Thoracic aorta (tissue), 2 donors: ENCODE measurements around the gene MAD1L1. TPM values are rescaled to one million over a fixed set of nuclear protein-coding genes. Genes with fewer than 3 reads are reported as not detected.

ENCODE experiments used
- ATAC-seq: fragments of 150-250 bp; one replicate; pipeline ENCODE4 v1.8.0; 2017; ENCODE audit warnings: low read depth; ENCODE audit not compliant: insufficient number of reproducible peaks, low FRiP score
- DNase-seq: peaks from one replicate; pipeline ENCODE4 v3.0.0-alpha.2; 2020; ENCODE audit warnings: low spot score
- H3K27ac ChIP-seq, 2 donors: fragments of 200-600 bp; sonication (generic); 1 replicate in 1 of 2; 2 replicates in 1 of 2; pipeline ENCODE4 v1.5.1; 2016; ENCODE audit warnings: mild to moderate bottlenecking in 2 of 2, moderate library complexity in 2 of 2
- H3K27me3 ChIP-seq: fragments of 200-600 bp; sonication (generic); replicated peaks from 2 replicates; pipeline ENCODE4 v1.6.0; 2016; ENCODE audit warnings: mild to moderate bottlenecking; ENCODE audit not compliant: insufficient read depth
- H3K36me3 ChIP-seq: fragments of 200-600 bp; sonication (generic); one replicate; pipeline ENCODE4 v1.5.1; 2016
- H3K4me1 ChIP-seq, 2 donors: fragments of 200-600 bp; sonication (generic); 1 replicate in 1 of 2; 2 replicates in 1 of 2; pipeline versions ENCODE4 v1.5.1 to v1.6.0; 2016; ENCODE audit warnings: low read depth in 2 of 2, mild to moderate bottlenecking in 1 of 2; ENCODE audit not compliant: control insufficient read depth in 1 of 2
- H3K4me3 ChIP-seq: fragments of 200-600 bp; sonication (generic); 2 replicates; pipeline ENCODE4 v1.5.1; 2016; ENCODE audit warnings: mild to moderate bottlenecking
- H3K9me3 ChIP-seq: fragments of 200-600 bp; sonication (generic); 2 replicates; pipeline ENCODE4 v1.5.1; 2016
- CTCF ChIP-seq: fragments of 200-600 bp; sonication (generic); IDR thresholded peaks from one replicate; pipeline ENCODE4 v1.5.1; 2019; ENCODE audit warnings: antibody characterized with exemption
- total RNA-seq, 2 donors: library from RNA; depleted of rRNA; stranded (reverse); fragments of >200 nt; gene quantifications; one replicate each; pipeline versions ENCODE4 v1.1.0 to v1.2.3, GENCODE V29; 2016

MAD1L1 gene
- total RNA-seq, 2 donors from 2014 or later, result 27.4 to 41.3 TPM

DNA sequence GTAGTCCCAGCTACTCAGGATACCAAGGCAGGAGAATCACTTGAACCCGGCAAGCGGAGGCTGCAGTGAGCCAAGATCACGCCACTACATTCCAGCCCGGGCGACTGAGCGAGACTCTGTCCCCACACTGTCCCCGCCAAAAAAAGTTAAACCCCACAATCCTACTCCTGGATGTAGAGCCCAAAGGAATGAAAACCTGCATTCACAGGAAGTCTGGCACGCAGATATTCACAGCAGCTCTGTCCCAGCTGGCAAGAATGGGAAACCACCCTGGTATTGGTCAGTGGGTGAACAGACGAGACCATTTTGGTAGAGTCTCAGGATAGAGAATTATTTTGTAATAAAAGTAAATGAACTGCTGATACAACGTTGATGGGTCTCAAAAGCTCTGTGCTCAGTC, 225.2 kb downstream of the MAD1L1 start:
- ATAC-seq, result no peak
- no peaks in the 10 kb centered on the region for H3K4me1 ChIP-seq
- DNase-seq, result no peak
- no peaks in the 10 kb centered on the region for H3K36me3 ChIP-seq
- no peak for TF ChIP-seq CTCF
- H3K27me3 ChIP-seq, result no peaks in the 10 kb centered on the region
- no peak overlapping the region for H3K27ac ChIP-seq
- no peaks in the 10 kb centered on the region for H3K9me3 ChIP-seq
- H3K4me3 ChIP-seq, result no peak overlapping the region

DNA sequence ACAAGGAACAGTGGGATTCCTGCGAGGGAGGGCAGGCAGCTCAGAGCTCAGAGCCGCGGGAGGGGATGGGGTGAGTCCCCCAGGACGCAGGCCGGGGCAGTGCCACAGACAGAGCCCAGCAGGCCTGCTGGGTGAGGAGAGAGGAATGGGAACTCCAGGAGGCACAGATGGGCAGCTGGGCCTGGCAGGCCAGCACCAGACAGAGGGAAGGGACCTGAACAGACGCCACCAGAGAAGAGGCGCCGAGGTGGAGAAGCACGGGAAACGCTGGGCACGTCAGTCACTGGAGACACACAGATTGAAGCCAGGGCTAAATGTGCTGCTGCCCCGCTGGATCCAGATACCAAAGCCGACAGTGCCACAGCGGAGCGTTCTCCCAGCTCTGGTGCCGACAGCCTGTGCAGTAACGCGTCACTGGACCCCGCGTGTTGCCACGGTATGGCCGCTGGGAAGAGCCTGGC, 225.8 kb downstream of the MAD1L1 start:
- DNase-seq, result no peak
- H3K27me3 ChIP-seq, result no peaks in the 10 kb centered on the region
- no peak overlapping the region for H3K27ac ChIP-seq
- TF ChIP-seq CTCF, result no peak
- no peaks in the 10 kb centered on the region for H3K36me3 ChIP-seq
- ATAC-seq, result no peak
- no peaks in the 10 kb centered on the region for H3K9me3 ChIP-seq
- H3K4me3 ChIP-seq, result no peak overlapping the region
- H3K4me1 ChIP-seq, result no peaks in the 10 kb centered on the region

- Histone ChIP-seq H3K36me3 (no peaks in the 10 kb centered on the region), H3K27ac (no peak overlapping the region), H3K4me1 (no peaks in the 10 kb centered on the region), H3K9me3 (no peaks in the 10 kb centered on the region), H3K4me3 (no peak overlapping the region), H3K27me3 (no peaks in the 10 kb centered on the region)
- no peak for TF ChIP-seq CTCF
- DNase-seq, result no peak
- no peak for ATAC-seq
Observed at GRCh38 chr7:2006231-2006771, 226.4 kb downstream of the MAD1L1 start.

DNA sequence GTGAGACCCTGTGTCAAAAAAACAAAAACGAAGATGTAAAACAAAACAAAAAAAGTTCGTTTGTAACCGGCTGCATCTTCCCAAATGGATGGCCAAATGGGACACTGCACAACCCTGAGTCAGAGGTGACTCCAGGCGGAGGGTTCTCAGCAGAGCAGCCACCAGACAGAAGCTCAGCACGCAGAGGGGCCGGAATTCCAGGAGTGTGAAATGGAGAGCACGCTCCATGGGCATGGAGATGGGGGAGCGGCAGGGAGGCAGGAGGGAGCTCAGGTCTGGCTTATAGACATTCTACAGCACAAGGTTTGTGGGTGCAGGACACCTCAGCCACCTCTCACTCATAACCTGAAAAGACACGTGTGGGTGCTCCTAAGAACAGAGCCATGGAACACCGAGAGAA, 227.0 kb downstream of the MAD1L1 start:
- Histone ChIP-seq H3K27ac (no peak overlapping the region), H3K36me3 (no peaks in the 10 kb centered on the region), H3K4me3 (no peak overlapping the region), H3K9me3 (no peaks in the 10 kb centered on the region), H3K4me1 (no peaks in the 10 kb centered on the region), H3K27me3 (no peaks in the 10 kb centered on the region)
- DNase-seq, result no peak
- TF ChIP-seq CTCF, result no peak
- ATAC-seq, result no peak

- no peaks in the 10 kb centered on the region for H3K27me3 ChIP-seq
- no peaks in the 10 kb centered on the region for H3K9me3 ChIP-seq
- no peaks in the 10 kb centered on the region for H3K36me3 ChIP-seq
- H3K4me3 ChIP-seq, result no peak overlapping the region
- TF ChIP-seq CTCF, result no peak
- no peak for ATAC-seq
- H3K4me1 ChIP-seq, result no peaks in the 10 kb centered on the region
- no peak overlapping the region for H3K27ac ChIP-seq
- no peak for DNase-seq
Observed at GRCh38 chr7:2004841-2005725, 227.7 kb downstream of the MAD1L1 start.
